Thoracic aorta (tissue), 2 donors: ENCODE data around the gene OPN4. TPM values are rescaled to one million over a fixed set of nuclear protein-coding genes. Genes with fewer than 3 reads are reported as not detected.

Experiments
- ATAC-seq: fragments of 150-250 bp; one replicate; pipeline ENCODE4 v1.8.0; 2017; ENCODE audit warnings: low read depth; ENCODE audit not compliant: insufficient number of reproducible peaks, low FRiP score
- DNase-seq: peaks from one replicate; pipeline ENCODE4 v3.0.0-alpha.2; 2020; ENCODE audit warnings: low spot score
- H3K27ac ChIP-seq, 2 donors: fragments of 200-600 bp; sonication (generic); 1 replicate in 1 of 2; 2 replicates in 1 of 2; pipeline ENCODE4 v1.5.1; 2016; ENCODE audit warnings: mild to moderate bottlenecking in 2 of 2, moderate library complexity in 2 of 2
- H3K27me3 ChIP-seq: fragments of 200-600 bp; sonication (generic); replicated peaks from 2 replicates; pipeline ENCODE4 v1.6.0; 2016; ENCODE audit warnings: mild to moderate bottlenecking; ENCODE audit not compliant: insufficient read depth
- H3K36me3 ChIP-seq: fragments of 200-600 bp; sonication (generic); one replicate; pipeline ENCODE4 v1.5.1; 2016
- H3K4me1 ChIP-seq, 2 donors: fragments of 200-600 bp; sonication (generic); 1 replicate in 1 of 2; 2 replicates in 1 of 2; pipeline versions ENCODE4 v1.5.1 to v1.6.0; 2016; ENCODE audit warnings: low read depth in 2 of 2, mild to moderate bottlenecking in 1 of 2; ENCODE audit not compliant: control insufficient read depth in 1 of 2
- H3K4me3 ChIP-seq: fragments of 200-600 bp; sonication (generic); 2 replicates; pipeline ENCODE4 v1.5.1; 2016; ENCODE audit warnings: mild to moderate bottlenecking
- H3K9me3 ChIP-seq: fragments of 200-600 bp; sonication (generic); 2 replicates; pipeline ENCODE4 v1.5.1; 2016
- total RNA-seq, 2 donors: library from RNA; depleted of rRNA; stranded (reverse); fragments of >200 nt; gene quantifications; one replicate each; pipeline versions ENCODE4 v1.1.0 to v1.2.3, GENCODE V29; 2016
- TF ChIP-seq, protein P1 (sequence below): fragments of 200-600 bp; sonication (generic); IDR thresholded peaks from one replicate; pipeline ENCODE4 v1.5.1; 2019; ENCODE audit warnings: antibody characterized with exemption

OPN4 gene
- total RNA-seq, 2 donors from 2014 or later = not detected

DNA sequence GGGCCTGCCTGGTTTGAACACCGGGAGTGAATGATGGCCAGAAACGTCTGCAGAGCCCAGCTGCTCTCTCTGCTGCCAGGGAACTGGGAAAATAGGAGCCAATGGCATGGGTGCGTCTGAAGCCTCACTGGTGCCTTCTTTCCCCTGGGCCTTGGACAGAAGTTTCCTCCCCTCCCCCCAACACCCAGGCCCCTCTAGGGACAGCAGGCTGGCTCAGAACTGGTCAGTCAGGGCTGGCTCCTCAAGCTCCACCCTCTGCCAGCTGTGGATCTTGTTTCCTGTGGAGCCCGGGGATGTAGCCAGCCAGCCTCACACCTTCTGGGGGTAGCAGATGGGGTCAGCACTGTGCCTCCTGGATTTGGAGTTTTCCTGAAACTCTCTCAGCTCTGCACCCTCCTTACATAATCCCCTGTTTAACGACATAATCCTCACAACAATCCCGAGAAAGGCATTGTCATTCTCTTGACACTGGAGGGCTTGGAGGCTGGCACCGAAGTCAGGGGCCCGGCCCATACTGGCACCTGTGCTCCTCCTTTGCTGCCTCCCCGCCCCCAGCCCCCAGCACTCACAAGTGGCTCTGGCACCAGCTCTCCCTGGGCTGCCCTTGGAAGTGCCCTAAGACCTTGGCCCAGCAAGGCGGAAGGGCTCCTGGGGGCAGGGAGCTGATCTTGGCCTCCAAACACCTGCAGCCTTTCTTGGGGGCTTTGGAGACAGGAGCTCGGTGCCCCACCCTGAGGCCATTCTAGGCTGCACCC lies 19.7 kb downstream of the OPN4 start:
- H3K4me3 ChIP-seq = peak overlapping the region; percentile 72
- H3K9me3 ChIP-seq = no peaks in the 10 kb centered on the region
- ATAC-seq (no peak), DNase-seq (no peak)
- TF ChIP-seq, protein P1, sequence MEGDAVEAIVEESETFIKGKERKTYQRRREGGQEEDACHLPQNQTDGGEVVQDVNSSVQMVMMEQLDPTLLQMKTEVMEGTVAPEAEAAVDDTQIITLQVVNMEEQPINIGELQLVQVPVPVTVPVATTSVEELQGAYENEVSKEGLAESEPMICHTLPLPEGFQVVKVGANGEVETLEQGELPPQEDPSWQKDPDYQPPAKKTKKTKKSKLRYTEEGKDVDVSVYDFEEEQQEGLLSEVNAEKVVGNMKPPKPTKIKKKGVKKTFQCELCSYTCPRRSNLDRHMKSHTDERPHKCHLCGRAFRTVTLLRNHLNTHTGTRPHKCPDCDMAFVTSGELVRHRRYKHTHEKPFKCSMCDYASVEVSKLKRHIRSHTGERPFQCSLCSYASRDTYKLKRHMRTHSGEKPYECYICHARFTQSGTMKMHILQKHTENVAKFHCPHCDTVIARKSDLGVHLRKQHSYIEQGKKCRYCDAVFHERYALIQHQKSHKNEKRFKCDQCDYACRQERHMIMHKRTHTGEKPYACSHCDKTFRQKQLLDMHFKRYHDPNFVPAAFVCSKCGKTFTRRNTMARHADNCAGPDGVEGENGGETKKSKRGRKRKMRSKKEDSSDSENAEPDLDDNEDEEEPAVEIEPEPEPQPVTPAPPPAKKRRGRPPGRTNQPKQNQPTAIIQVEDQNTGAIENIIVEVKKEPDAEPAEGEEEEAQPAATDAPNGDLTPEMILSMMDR = no peak
- H3K36me3 ChIP-seq = peaks cover 5% of the 10 kb centered on the region
- H3K27ac ChIP-seq = peak overlapping the region; percentile 85 to 94
- H3K27me3 ChIP-seq = no peaks in the 10 kb centered on the region
- H3K4me1 ChIP-seq = peaks cover 46 to 82% of the 10 kb centered on the region in 2 donors

DNA sequence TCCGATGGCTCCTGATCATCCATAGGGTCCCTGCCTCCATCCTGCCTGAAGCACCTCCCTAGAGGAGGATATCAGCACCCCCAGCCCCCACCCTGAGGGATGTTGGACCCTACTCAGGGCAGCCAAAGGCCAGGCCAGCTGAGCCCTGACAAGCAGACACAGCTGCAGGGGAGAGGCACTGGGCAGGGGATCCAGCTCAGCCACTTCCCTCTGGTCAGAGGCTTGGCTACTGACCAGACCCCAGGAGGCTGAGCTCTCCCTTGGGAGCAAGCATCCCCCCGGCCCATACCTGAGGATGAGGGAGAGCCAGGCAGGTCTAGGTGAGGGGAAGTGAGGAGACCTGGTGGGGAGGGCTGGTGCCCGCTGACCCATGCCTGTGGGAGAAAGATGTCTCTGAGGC lies 20.6 kb downstream of the OPN4 start:
- H3K9me3 ChIP-seq = no peaks in the 10 kb centered on the region
- H3K27ac ChIP-seq = peak overlapping the region; percentile 85 to 94
- peaks cover 5% of the 10 kb centered on the region for H3K36me3 ChIP-seq
- H3K4me3 ChIP-seq = peak overlapping the region; percentile 72
- DNase-seq (no peak), ATAC-seq (no peak)
- TF ChIP-seq, protein P1 = no peak
- H3K27me3 ChIP-seq = no peaks in the 10 kb centered on the region
- H3K4me1 ChIP-seq = peaks cover 50 to 81% of the 10 kb centered on the region in 2 donors

DNA sequence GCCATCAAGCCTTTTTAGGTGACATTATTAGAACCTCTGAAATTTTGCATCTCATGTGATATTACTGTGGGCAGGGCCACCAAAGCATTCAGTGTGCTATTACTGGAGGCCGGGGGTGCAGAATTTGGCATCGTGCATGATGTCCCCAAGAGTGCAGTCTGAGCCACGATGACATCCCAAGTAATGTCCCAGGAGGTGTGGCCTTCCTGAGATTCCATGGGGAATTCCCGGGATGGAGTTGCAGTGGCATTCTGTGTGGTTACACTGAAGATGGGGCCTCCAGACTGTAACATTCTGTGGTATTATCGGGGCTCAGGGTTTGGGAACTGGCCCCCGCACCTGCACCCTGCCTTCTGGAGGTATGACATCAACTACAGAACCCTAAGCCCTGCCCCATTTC lies 23.0 kb downstream of the OPN4 start:
- TF ChIP-seq, protein P1 = no peak
- Histone ChIP-seq H3K4me1 (peaks cover 53 to 83% of the 10 kb centered on the region in 2 donors), H3K27me3 (no peaks in the 10 kb centered on the region), H3K27ac (peak overlapping the region; percentile 29 to 63), H3K9me3 (no peaks in the 10 kb centered on the region), H3K4me3 (no peak overlapping the region), H3K36me3 (peaks cover 17% of the 10 kb centered on the region)
- ATAC-seq = no peak
- no peak for DNase-seq

DNA sequence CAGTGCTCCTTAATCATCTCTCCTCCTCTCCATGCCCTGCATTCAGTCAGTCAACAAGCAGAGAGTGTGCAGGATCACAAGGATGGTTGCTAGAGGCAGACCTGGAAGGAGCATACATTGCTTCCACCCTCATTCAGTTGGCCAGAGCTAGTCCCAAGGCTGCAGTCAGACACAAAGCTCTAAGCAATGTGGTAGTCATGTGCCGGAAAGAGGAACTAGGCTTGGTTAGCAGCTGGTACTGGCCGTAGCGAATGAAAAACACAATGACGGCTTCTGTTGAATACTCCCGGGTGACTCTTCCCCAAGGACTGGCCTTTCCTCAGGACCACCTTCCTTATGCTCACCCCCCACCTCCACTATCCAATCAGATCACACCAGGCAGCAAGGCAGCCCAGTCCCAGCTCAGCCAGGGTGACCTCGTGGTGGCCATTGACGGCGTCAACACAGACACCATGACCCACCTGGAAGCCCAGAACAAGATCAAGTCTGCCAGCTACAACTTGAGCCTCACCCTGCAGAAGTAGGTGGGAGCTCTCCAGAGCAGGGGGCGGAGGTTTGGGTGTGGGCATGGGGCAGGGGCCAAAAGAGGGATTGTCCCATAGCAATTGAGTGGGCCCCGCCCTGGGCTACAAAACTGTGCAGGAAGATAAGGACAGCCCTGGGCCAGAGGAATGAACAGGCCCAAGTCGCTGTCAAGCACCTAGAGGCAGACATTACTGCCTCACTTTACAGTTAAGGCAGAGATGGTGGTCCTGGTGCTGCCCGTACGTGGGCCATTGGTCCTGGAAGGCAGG lies 24.8 kb downstream of the OPN4 start:
- Histone ChIP-seq H3K27me3 (no peaks in the 10 kb centered on the region), H3K27ac (peak overlapping the region; percentile 71 to 76), H3K36me3 (peaks cover 24% of the 10 kb centered on the region), H3K4me3 (no peak overlapping the region), H3K9me3 (no peaks in the 10 kb centered on the region), H3K4me1 (peaks cover 46 to 83% of the 10 kb centered on the region in 2 donors)
- DNase-seq (no peak), ATAC-seq (no peak)
- TF ChIP-seq, protein P1 = no peak

DNA sequence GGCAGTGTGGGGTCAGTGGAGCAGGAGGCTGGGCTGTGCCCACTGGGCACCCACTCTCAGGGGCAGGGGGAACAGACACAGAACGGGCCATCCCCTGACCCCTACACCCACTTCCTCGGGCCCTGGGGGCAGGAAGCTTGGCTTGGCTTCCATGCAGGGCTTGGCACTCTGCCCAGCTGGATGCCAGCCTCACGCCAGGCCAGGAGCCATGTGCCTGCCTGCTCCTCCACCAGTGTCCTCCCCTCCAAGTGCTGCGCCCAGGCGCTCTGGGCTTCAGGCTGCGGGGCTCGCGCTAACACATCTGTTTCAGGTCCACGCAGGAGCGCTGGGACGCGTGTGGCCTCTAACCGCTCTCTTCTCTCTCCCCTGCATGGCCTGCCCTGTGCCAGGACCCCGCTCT lies 26.7 kb downstream of the OPN4 start:
- TF ChIP-seq, protein P1 = no peak
- Histone ChIP-seq H3K36me3 (peaks cover 29% of the 10 kb centered on the region), H3K27me3 (no peaks in the 10 kb centered on the region), H3K4me3 (no peak overlapping the region), H3K4me1 (peaks cover 42 to 82% of the 10 kb centered on the region in 2 donors), H3K27ac (peak overlapping the region; percentile 71 to 76), H3K9me3 (no peaks in the 10 kb centered on the region)
- no peak for DNase-seq
- ATAC-seq = no peak
